Measurements from ENCODE around the gene CLDN15.
"Not testable (repeated sequence)": the region's sequence is repeated elsewhere in the genome, so short reads cannot be mapped to it uniquely, and the experiment has no call there.

CLDN15 gene

GRCh38 chr7:101237206-101238067 lies at the start of gene CLDN15:
Gene CLDN15 (minus strand): TSS chr7:101237802. CDS start chr7:101237581, 221 bp downstream.
- DNase-seq (ENCODE audit: low read depth), result no peak

- no peak for DNase-seq (ENCODE audit: low read depth)
Observed at GRCh38 chr7:101287032-101287431, 49.4 kb upstream of the CLDN15 start.

- DNase-seq (ENCODE audit: low read depth), result not testable (repeated sequence)
Observed at GRCh38 chr7:101285880-101286279, 48.3 kb upstream of the CLDN15 start.

- DNase-seq (ENCODE audit: low read depth), result no peak
Observed at GRCh38 chr7:101285171-101285570, 47.6 kb upstream of the CLDN15 start.

GRCh38 chr7:101280912-101281311 lies 43.3 kb upstream of the CLDN15 start:
- DNase-seq (ENCODE audit: low read depth), result not testable (repeated sequence)

GRCh38 chr7:101278461-101279292 lies 41.1 kb upstream of the CLDN15 start:
- DNase-seq (ENCODE audit: low read depth), result no peak

GRCh38 chr7:101277155-101277554 lies 39.6 kb upstream of the CLDN15 start:
- DNase-seq (ENCODE audit: low read depth), result no peak

GRCh38 chr7:101273206-101273605 lies 35.6 kb upstream of the CLDN15 start:
- DNase-seq (ENCODE audit: low read depth), result no peak

- no peak for DNase-seq (ENCODE audit: low read depth)
Observed at GRCh38 chr7:101271021-101271420, 33.4 kb upstream of the CLDN15 start.

GRCh38 chr7:101269664-101270063 lies 32.1 kb upstream of the CLDN15 start:
- no peak for DNase-seq (ENCODE audit: low read depth)

- no peak for DNase-seq (ENCODE audit: low read depth)
Observed at GRCh38 chr7:101265622-101266516, 28.3 kb upstream of the CLDN15 start.

GRCh38 chr7:101264102-101264706 lies 26.6 kb upstream of the CLDN15 start:
- DNase-seq (ENCODE audit: low read depth), result not testable (repeated sequence)

- DNase-seq (ENCODE audit: low read depth), result no peak
Observed at GRCh38 chr7:101258243-101258731, 20.7 kb upstream of the CLDN15 start.

- no peak for DNase-seq (ENCODE audit: low read depth)
Observed at GRCh38 chr7:101255796-101256195, 18.2 kb upstream of the CLDN15 start.

GRCh38 chr7:101253199-101253598 lies 15.6 kb upstream of the CLDN15 start:
- not testable (repeated sequence) for DNase-seq (ENCODE audit: low read depth)

GRCh38 chr7:101251871-101252659 lies 14.5 kb upstream of the CLDN15 start:
- peak; percentile 99 for DNase-seq (ENCODE audit: low read depth)

- DNase-seq (ENCODE audit: low read depth), result no peak
Observed at GRCh38 chr7:101250324-101250723, 12.7 kb upstream of the CLDN15 start.

GRCh38 chr7:101248276-101248675 lies 10.7 kb upstream of the CLDN15 start:
- no peak for DNase-seq (ENCODE audit: low read depth)

GRCh38 chr7:101245147-101245668 lies 7.6 kb upstream of the CLDN15 start:
- DNase-seq (ENCODE audit: low read depth), result no peak

Data from stimulated activated CD8-positive, alpha-beta memory T cell treated with anti-CD3 and anti-CD28 coated beads, Interleukin-15, amount 100 ng/mL, for 1 hour (primary cell).